Subcutaneous abdominal adipose tissue (tissue), 5 donors: Measurements from ENCODE around the gene IFT22.
"Not testable (repeated sequence)": the region's sequence is repeated elsewhere in the genome, so short reads cannot be mapped to it uniquely, and the experiment has no call there.

Source experiments
- H3K27ac ChIP-seq: one replicate; pipeline ENCODE4 v1.7.0; 2013; ENCODE audit warnings: low read depth, mild to moderate bottlenecking, inconsistent platforms, low read length, moderate library complexity
- H3K27me3 ChIP-seq, 5 donors: one replicate each; pipeline ENCODE4 v1.7.0; 2013; ENCODE audit warnings: low read length in 5 of 5, inconsistent platforms in 1 of 5; ENCODE audit not compliant: control insufficient read depth in 5 of 5, insufficient read depth in 4 of 5
- H3K36me3 ChIP-seq, 5 donors: one replicate each; pipeline ENCODE4 v1.7.0; 2013; ENCODE audit warnings: low read length in 5 of 5; ENCODE audit not compliant: control insufficient read depth in 5 of 5, insufficient read depth in 5 of 5
- H3K4me1 ChIP-seq, 5 donors: one replicate each; pipeline ENCODE4 v1.7.0; 2013; ENCODE audit warnings: low read length in 5 of 5, mild to moderate bottlenecking in 3 of 5, moderate library complexity in 1 of 5; ENCODE audit not compliant: control insufficient read depth in 5 of 5, insufficient read depth in 5 of 5
- H3K4me3 ChIP-seq, 5 donors: one replicate each; pipeline ENCODE4 v1.7.0; 2013; ENCODE audit warnings: low read length in 5 of 5, low read depth in 1 of 5
- H3K9ac ChIP-seq, 5 donors: one replicate each; pipeline ENCODE4 v1.7.0; 2013; ENCODE audit warnings: low read length in 5 of 5, mild to moderate bottlenecking in 4 of 5, moderate library complexity in 3 of 5
- H3K9me3 ChIP-seq, 5 donors: one replicate each; pipeline ENCODE4 v1.7.0; 2013; ENCODE audit warnings: low read length in 5 of 5; ENCODE audit not compliant: control insufficient read depth in 5 of 5
- donor health status: healthy.
- donor health status: healthy.
- donor health status: healthy.
- donor health status: healthy.
- donor health status: healthy.

Gene IFT22

DNA sequence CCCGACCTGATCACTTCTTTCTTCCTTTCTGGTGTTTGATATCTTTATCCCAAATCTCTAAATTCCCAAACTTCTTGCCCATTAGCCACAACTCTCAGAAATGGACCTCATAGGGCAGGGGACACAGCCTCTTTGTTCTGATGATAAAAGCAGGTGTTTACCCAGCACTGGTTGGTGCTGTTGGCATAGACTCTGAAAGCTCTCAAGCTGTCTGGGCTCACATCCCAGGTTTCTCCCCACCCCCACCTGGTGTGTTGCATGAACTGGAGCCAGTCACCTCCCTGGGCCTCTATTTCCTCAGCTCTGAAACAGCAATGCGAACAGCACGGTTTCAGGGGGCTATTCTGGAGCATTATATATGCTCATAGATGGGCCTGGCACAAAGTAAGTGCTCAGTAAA lies 35.7 kb downstream of the IFT22 start:
- H3K36me3 ChIP-seq, H3K4me3 ChIP-seq, H3K4me1 ChIP-seq, H3K9me3 ChIP-seq, H3K9ac ChIP-seq, H3K27ac ChIP-seq, H3K27me3 ChIP-seq: not testable (repeated sequence)

DNA sequence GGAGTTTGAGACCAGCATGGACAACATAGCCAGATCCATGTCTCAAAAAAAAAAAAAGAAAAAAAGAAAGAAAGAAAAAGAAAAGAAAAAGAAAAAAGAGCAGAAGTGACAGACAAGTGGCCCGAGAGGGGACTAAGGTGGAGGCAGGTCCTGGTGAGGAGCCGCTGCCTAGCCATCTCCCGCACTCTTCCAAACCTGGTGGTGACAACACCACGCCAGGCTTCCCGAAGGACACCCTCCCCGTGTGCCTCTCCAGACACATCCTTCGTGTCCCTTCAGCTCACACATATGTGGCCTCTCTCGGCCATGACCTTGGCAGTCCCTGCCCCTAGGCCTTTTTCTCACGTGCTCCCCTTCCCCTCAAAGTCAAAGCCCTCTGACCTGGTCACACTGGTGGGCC lies 36.4 kb downstream of the IFT22 start:
- Histone ChIP-seq H3K9ac (no peak overlapping the region), H3K36me3 (no peaks in the 10 kb centered on the region), H3K27me3 (peaks cover 0 to 4% (median 0%) of the 10 kb centered on the region in 5 donors), H3K9me3 (peaks cover 0 to 3% (median 0%) of the 10 kb centered on the region in 5 donors), H3K4me1 (peaks cover 0 to 4% (median 3%) of the 10 kb centered on the region in 5 donors), H3K4me3 (no peak overlapping the region), H3K27ac (no peak overlapping the region)

DNA sequence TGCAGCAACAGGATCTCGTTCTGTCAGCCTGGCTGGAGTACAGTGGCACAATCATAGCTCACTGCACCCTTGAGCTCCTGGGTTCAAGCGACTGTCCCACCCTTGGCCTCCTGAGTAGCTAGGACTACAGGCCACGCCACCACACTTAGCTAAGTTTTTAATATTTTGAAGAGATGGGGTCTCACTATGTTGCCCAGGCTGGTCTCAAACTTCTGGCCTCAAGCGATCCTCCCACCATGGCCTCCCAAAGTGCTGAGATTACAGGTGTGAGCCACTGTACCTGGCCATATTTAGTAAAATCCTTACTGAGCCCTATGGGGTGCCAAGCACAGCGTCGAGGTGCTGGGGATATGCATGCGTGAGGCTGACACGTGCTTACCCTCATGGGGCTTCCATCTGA lies 40.7 kb downstream of the IFT22 start:
- peaks cover 0 to 15% (median 8%) of the 10 kb centered on the region in 5 donors for H3K27me3 ChIP-seq
- H3K36me3 ChIP-seq, H3K4me1 ChIP-seq, H3K9me3 ChIP-seq, H3K4me3 ChIP-seq, H3K9ac ChIP-seq, H3K27ac ChIP-seq: not testable (repeated sequence)

DNA sequence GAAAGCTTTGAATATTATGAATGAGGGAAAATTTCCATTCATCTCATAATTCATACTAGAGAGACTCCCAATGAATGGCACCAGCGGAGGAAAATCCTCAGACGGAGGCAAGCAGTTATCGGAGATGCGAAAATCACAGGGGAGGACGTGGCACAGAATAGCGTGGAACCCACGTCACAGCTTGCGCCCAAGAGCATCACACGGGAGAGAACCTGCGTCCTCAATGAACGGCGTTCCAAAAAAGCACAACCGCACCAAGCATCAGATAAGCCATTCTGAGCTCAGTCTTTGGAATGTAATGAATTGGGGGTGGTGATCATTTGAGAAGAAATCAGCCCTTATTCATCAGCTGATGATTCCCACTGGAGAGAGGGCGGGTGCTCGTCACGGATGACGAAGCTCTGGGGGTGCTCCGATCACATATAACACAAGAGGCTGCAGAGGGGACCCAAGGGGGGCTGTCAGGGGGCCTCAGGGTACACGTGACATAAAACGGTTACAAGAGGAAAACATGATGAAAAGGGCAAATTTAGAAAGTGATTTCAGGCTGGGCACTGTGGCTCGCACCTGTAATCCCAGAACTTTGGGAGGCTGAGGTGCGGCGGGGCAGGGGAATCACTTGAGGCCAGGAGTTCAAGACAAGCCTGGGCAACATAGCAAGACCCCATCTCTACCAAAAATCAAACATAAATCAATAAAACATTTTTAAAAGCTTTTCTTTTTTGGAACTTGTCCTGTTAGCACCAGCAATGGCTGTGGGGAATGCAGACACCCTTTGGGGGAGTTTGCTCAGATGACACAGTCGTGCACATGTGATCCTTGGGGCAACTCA lies 42.9 kb downstream of the IFT22 start:
- Histone ChIP-seq H3K27ac (no peak overlapping the region), H3K27me3 (peaks cover 0 to 21% (median 11%) of the 10 kb centered on the region in 5 donors), H3K9me3 (no peaks in the 10 kb centered on the region), H3K9ac (no peak overlapping the region), H3K4me3 (no peak overlapping the region), H3K36me3 (no peaks in the 10 kb centered on the region), H3K4me1 (peaks cover 0 to 4% (median 3%) of the 10 kb centered on the region in 5 donors)

DNA sequence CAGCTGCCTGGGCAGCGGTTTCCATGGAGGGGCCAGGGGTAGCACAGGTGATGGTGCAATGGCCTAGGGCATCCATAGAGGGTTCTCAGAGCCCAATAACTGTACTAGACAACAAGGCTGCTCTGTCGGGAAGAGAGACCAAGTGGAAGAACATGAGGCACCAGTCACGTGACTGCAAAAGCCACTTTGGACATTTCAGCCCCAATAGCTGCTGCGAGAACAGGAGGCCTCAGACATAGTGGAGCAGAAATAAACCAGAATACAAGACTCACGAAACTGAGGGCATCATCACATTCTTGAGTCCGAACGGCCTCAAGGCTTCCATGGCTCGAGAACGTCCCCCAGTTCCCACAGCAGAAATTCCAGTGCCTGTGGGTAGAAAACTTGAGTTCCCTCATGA lies 44.5 kb downstream of the IFT22 start:
- Histone ChIP-seq H3K4me1 (no peaks in the 10 kb centered on the region), H3K27me3 (peaks cover 0 to 21% (median 7%) of the 10 kb centered on the region in 5 donors), H3K9me3 (no peaks in the 10 kb centered on the region), H3K27ac (no peak overlapping the region), H3K4me3 (no peak overlapping the region), H3K36me3 (no peaks in the 10 kb centered on the region), H3K9ac (no peak overlapping the region)

DNA sequence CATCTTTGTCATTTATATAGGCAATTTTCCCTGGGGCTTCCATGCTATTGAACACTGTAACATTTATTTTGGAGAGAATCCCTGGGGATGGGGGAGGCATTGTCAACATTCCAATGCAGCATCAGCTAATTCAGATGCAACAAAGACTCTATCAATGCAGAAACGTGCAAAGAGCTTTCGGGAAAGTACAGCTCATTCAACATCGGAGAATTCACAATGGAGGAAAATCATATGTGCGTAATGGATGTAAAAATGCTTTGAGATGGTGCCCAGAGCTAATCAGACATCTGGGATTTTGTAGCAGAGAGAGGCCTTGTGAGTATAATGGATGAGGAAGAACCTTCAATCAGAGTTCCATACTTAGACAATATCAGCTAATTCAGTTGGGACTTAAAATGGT lies 48.4 kb downstream of the IFT22 start:
- H3K9me3 ChIP-seq: no peaks in the 10 kb centered on the region
- H3K9ac ChIP-seq: no peak overlapping the region
- peaks cover 0 to 15% (median 7%) of the 10 kb centered on the region in 5 donors for H3K27me3 ChIP-seq
- H3K4me1 ChIP-seq: no peaks in the 10 kb centered on the region
- no peak overlapping the region for H3K4me3 ChIP-seq
- no peaks in the 10 kb centered on the region for H3K36me3 ChIP-seq
- no peak overlapping the region for H3K27ac ChIP-seq

DNA sequence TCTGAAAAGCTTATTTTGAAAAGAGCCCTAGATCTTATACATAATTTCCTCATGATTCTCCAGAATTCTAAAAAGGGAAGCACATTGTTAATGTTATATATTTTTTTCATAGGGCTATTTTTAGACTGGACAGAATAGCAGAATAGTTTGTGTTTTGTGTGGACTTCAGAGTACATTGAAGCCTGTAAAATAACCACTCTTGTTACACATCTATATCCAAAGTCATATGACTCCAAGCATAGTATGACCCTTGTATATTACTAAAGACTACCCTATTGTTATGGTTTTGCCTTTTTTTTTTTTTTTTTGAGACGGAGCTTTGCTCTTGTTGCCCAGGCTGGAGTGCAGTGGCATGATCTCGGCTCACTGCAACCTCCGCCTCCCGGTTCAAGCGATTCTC lies 50.6 kb downstream of the IFT22 start:
- Histone ChIP-seq H3K4me3 (no peak overlapping the region), H3K27ac (no peak overlapping the region), H3K27me3 (peaks cover 0 to 6% (median 5%) of the 10 kb centered on the region in 5 donors), H3K36me3 (no peaks in the 10 kb centered on the region), H3K4me1 (no peaks in the 10 kb centered on the region), H3K9ac (no peak overlapping the region), H3K9me3 (no peaks in the 10 kb centered on the region)

DNA sequence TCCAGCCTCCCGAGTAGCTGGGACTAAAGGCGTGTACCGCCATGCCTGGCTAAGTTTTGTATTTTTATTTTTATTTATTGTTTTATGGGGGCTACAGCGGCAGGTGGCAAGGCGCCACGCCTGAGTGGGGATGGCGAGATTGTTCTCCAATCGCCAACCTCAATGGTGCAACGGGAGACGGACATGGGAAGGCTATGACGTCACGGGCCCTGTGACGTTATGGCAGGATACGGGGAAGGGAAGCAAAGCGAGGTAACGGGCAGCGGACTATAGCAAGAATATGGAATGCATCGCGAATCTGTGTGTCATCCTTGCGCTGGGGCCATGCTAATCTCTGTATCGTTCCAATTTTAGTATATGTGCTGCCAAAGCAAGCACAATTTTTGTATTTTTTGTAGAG lies 51.9 kb downstream of the IFT22 start:
- no peak overlapping the region for H3K27ac ChIP-seq
- H3K9me3 ChIP-seq: no peaks in the 10 kb centered on the region
- H3K4me3 ChIP-seq: no peak overlapping the region
- H3K4me1 ChIP-seq: no peaks in the 10 kb centered on the region
- peaks cover 0 to 5% (median 0%) of the 10 kb centered on the region in 5 donors for H3K27me3 ChIP-seq
- no peaks in the 10 kb centered on the region for H3K36me3 ChIP-seq
- no peak overlapping the region for H3K9ac ChIP-seq

DNA sequence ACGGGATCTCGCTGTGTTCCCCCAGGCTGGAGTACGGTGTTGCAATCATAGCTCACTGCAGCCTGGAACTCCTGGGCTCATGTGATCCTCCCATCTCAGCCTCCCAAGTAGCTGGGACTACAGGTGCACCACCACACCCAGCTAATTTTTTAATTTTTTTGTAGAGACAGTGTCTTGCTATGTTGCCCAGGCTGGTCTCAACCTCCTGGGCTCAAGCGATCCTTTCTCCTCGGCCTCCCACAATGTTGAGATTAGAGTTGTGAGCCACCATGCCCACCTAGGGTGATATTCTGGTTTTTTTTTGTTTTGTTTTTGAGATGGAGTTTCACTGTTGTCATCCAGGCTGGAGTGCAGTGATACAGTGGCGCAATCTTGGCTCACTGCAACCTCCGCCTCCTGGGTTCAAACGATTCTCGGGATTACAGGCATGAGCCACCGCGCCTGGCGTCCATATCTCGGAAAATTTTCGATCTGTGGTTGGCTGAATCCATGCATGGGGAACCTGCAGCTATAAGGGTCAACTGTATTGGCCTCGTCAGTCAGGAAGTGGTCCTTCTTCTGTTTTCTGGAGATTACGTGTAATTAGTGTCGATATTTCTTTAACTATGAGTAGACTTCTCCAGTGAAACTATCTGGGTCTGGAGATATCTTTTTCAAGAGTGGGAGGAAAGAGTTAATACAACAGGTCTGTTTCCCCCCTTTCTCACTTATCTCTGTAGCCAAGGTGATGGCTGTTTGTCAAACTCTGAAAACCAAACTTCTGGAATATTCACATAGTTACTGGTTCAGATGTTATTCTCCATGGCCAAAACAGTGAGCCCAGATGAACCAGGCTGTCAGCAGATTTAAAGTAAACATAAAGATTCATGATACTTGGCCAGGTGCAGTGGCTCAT lies 55.7 kb downstream of the IFT22 start:
- Histone ChIP-seq H3K27ac (no peak overlapping the region), H3K9me3 (no peaks in the 10 kb centered on the region), H3K27me3 (peaks cover 0 to 5% (median 0%) of the 10 kb centered on the region in 5 donors), H3K4me3 (no peak overlapping the region), H3K4me1 (no peaks in the 10 kb centered on the region), H3K9ac (no peak overlapping the region), H3K36me3 (no peaks in the 10 kb centered on the region)

DNA sequence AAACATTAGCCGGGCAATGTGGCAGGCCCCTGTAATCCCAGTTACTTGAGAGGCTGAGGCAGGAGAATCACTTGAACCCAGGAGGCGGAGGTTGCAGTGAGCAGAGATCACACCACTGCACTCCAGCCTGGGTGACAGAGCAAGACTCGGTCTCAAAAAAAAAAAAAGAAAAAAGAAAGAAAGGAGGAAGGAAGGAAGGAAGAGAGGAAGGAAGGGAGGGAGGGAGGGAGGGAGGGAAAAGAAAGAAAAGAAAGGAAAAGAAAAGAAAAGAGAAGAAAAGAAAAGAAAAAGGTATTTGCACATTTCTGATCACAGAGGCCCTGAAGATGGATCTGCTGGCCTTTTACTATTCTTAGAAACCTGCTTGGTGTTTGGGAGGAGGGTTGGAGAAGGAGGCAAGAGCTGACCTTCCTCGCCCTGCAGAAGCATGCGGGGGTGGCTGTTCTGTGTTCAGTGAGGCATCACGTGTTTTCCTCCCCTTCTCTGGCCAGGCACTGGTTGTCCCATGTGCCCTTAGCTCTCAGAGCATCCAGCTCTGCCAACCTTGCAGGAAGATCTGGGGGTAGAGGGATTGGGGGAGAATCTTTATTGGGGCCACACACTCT lies 57.4 kb downstream of the IFT22 start:
- H3K36me3 ChIP-seq, H3K27me3 ChIP-seq, H3K9me3 ChIP-seq, H3K4me1 ChIP-seq, H3K9ac ChIP-seq, H3K4me3 ChIP-seq, H3K27ac ChIP-seq: not testable (repeated sequence)
